Suprapubic skin (tissue), 4 donors: ENCODE measurements around the gene DUOX1.

Source experiments
- EP300 ChIP-seq: sonication (generic); formaldehyde crosslinking; IDR thresholded peaks from one replicate; pipeline ENCODE4 v1.6.1; 2017; ENCODE audit warnings: antibody characterized with exemption
- POLR2A ChIP-seq, 2 donors: fragments of 450-650 bp; IDR thresholded peaks; one replicate each; pipeline ENCODE4 v1.6.1; 2017; ENCODE audit warnings: antibody characterized with exemption in 2 of 2, mild to moderate bottlenecking in 2 of 2, moderate library complexity in 2 of 2
- POLR2AphosphoS5 ChIP-seq, 3 donors: sonication (generic); formaldehyde crosslinking; IDR thresholded peaks; one replicate each; pipeline ENCODE4 v1.6.1; 2017; ENCODE audit warnings: antibody characterized with exemption in 3 of 3
- TF ChIP-seq, protein P1 (sequence below), 2 donors: fragments of 200-600 bp in 1 of 2; fragments of 450-650 bp in 1 of 2; sonication (generic) in 1 of 2; IDR thresholded peaks; one replicate each; pipeline ENCODE4 v1.5.1; 2016 to 2019; ENCODE audit warnings: antibody characterized with exemption in 2 of 2, mild to moderate bottlenecking in 1 of 2, moderate library complexity in 1 of 2

- no peak for TF ChIP-seq POLR2A (IDR thresholded peaks at IDR 0.05)
- no peak for TF ChIP-seq POLR2AphosphoS5 (IDR thresholded peaks at IDR 0.05)
- TF ChIP-seq, protein P1, sequence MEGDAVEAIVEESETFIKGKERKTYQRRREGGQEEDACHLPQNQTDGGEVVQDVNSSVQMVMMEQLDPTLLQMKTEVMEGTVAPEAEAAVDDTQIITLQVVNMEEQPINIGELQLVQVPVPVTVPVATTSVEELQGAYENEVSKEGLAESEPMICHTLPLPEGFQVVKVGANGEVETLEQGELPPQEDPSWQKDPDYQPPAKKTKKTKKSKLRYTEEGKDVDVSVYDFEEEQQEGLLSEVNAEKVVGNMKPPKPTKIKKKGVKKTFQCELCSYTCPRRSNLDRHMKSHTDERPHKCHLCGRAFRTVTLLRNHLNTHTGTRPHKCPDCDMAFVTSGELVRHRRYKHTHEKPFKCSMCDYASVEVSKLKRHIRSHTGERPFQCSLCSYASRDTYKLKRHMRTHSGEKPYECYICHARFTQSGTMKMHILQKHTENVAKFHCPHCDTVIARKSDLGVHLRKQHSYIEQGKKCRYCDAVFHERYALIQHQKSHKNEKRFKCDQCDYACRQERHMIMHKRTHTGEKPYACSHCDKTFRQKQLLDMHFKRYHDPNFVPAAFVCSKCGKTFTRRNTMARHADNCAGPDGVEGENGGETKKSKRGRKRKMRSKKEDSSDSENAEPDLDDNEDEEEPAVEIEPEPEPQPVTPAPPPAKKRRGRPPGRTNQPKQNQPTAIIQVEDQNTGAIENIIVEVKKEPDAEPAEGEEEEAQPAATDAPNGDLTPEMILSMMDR (IDR thresholded peaks at IDR 0.05): no peak
- TF ChIP-seq EP300: no peak
Measured at GRCh38 chr15:45167631-45168205, 37.9 kb downstream of the DUOX1 start.
